Neural cell (in vitro differentiated cells): Measurements from ENCODE around the gene ZFC3H1. TPM values are rescaled to one million over a fixed set of nuclear protein-coding genes. Genes with fewer than 3 reads are reported as not detected.

Source experiments
- H2AFZ ChIP-seq: fragments of 200-600, 300-800 bp; sonication (generic), shearing (Covaris generic); 2 replicates; pipeline ENCODE4 v1.6.0; 2014; ENCODE audit warnings: low read depth, mild to moderate bottlenecking, antibody characterized with exemption, low read length, moderate library complexity
- H3F3A ChIP-seq: fragments of 200-600 bp; shearing (Covaris generic); 2 replicates; pipeline ENCODE4 v1.6.1; 2016; ENCODE audit warnings: mild to moderate bottlenecking, moderate library complexity, mixed read lengths, antibody characterized with exemption, low read length; ENCODE audit not compliant: insufficient read depth, poor library complexity, severe bottlenecking
- H3K27ac ChIP-seq: fragments of 200-600, 300-800 bp; sonication (generic), shearing (Covaris generic); 2 replicates; pipeline ENCODE4 v1.5.1; 2014; ENCODE audit warnings: mild to moderate bottlenecking, low read length, moderate library complexity
- H3K27me3 ChIP-seq: fragments of 300-800, 200-600 bp; sonication (generic), shearing (Covaris generic); 2 replicates; pipeline ENCODE4 v1.6.0; 2014; ENCODE audit warnings: mild to moderate bottlenecking, low read depth, low read length, moderate library complexity; ENCODE audit not compliant: insufficient read depth
- H3K36me3 ChIP-seq: fragments of 300-800, 200-600 bp; sonication (generic), shearing (Covaris generic); 2 replicates; pipeline ENCODE4 v1.5.1; 2014; ENCODE audit warnings: mild to moderate bottlenecking, antibody characterized with exemption, low read length, moderate library complexity; ENCODE audit not compliant: insufficient read depth
- H3K4me2 ChIP-seq: fragments of 300-800, 200-600 bp; sonication (generic), shearing (Covaris generic); 2 replicates; pipeline ENCODE4 v1.6.0; 2014; ENCODE audit warnings: mild to moderate bottlenecking, low read length
- H3K4me3 ChIP-seq: fragments of 300-800, 200-600 bp; sonication (generic), shearing (Covaris generic); 2 replicates; pipeline ENCODE4 v1.5.1; 2014; ENCODE audit warnings: mild to moderate bottlenecking, low read length, moderate library complexity
- H3K79me2 ChIP-seq: fragments of 200-600 bp; shearing (Covaris generic); replicated peaks from 2 replicates; pipeline ENCODE4 v1.6.0; 2014; ENCODE audit warnings: mild to moderate bottlenecking, low read length, moderate library complexity; ENCODE audit not compliant: insufficient read depth
- H3K9ac ChIP-seq: fragments of 300-800, 200-600 bp; sonication (generic), shearing (Covaris generic); 2 replicates; pipeline ENCODE4 v1.6.1; 2016; ENCODE audit warnings: mild to moderate bottlenecking, low read length, mixed read lengths
- H3K9me2 ChIP-seq: fragments of 200-600 bp; shearing (Covaris generic); 2 replicates; pipeline ENCODE4 v1.6.1; 2016; ENCODE audit warnings: mild to moderate bottlenecking, low read length, mixed read lengths; ENCODE audit not compliant: insufficient read depth
- H3K9me3 ChIP-seq: fragments of 200-600, 300-800 bp; sonication (generic), shearing (Covaris generic); 2 replicates; pipeline ENCODE4 v1.6.1; 2016; ENCODE audit warnings: mild to moderate bottlenecking, mixed run types, low read length, moderate library complexity, mixed read lengths
- H4K20me1 ChIP-seq: fragments of 200-600 bp; shearing (Covaris generic); 2 replicates; pipeline ENCODE4 v1.6.1; 2016; ENCODE audit warnings: mild to moderate bottlenecking, mixed run types; ENCODE audit not compliant: insufficient read depth
- EP300 ChIP-seq: fragments of 450-650 bp; conservative IDR thresholded peaks from 2 replicates; pipeline ENCODE4 v1.6.1; 2014; ENCODE audit warnings: antibody characterized with exemption, mild to moderate bottlenecking, moderate library complexity; ENCODE audit not compliant: poor library complexity, severe bottlenecking
- EZH2 ChIP-seq: fragments of 200-600, 300-800 bp; shearing (Covaris generic), sonication (generic); IDR thresholded peaks from 2 replicates; pipeline ENCODE4 v1.6.1; 2014; ENCODE audit warnings: antibody characterized with exemption, low read length, borderline replicate concordance, mild to moderate bottlenecking; ENCODE audit not compliant: insufficient read depth, poor library complexity, severe bottlenecking
- MXI1 ChIP-seq: fragments of 450-650 bp; conservative IDR thresholded peaks from 2 replicates; pipeline ENCODE4 v1.6.1; 2014; ENCODE audit warnings: antibody characterized with exemption, mild to moderate bottlenecking; ENCODE audit not compliant: poor library complexity, severe bottlenecking
- POLR2AphosphoS5 ChIP-seq: IDR thresholded peaks from 2 replicates; pipeline ENCODE4 v1.6.1; 2012
- RAD21 ChIP-seq: fragments of 450-650 bp; conservative IDR thresholded peaks from 2 replicates; pipeline ENCODE4 v1.6.1; 2014; ENCODE audit warnings: antibody characterized with exemption, mild to moderate bottlenecking, moderate library complexity
- SMC3 ChIP-seq: fragments of 450-650 bp; conservative IDR thresholded peaks from 2 replicates; pipeline ENCODE4 v1.6.1; 2014; ENCODE audit warnings: antibody characterized with exemption, mild to moderate bottlenecking, moderate library complexity; ENCODE audit not compliant: poor library complexity
- TAF1 ChIP-seq: IDR thresholded peaks from 2 replicates; pipeline ENCODE4 v1.6.1; 2012; ENCODE audit warnings: low read depth
- polyA plus RNA-seq: library from polyadenylated mRNA; depleted of rRNA; stranded (reverse); fragments of >200 nt; gene quantifications from 2 replicates; pipeline ENCODE4 v1.2.3, GENCODE V29; 2014
- TF ChIP-seq, protein P1 (sequence below): fragments of 450-650 bp; IDR thresholded peaks from 2 replicates; pipeline ENCODE4 v1.5.1; 2014; ENCODE audit warnings: antibody characterized with exemption, mild to moderate bottlenecking, moderate library complexity; ENCODE audit not compliant: poor library complexity, severe bottlenecking
- TF ChIP-seq, protein P2 (sequence below): IDR thresholded peaks from 2 replicates; pipeline ENCODE4 v1.6.1; 2012; ENCODE audit warnings: borderline replicate concordance

ZFC3H1 gene
- polyA plus RNA-seq, 1 donor from 2014 or later, result 45.5 TPM

GRCh38 chr12:71682466-71682865 is 18.8 kb upstream of the ZFC3H1 start:
- H3K79me2 ChIP-seq, result peaks cover 2% of the 10 kb centered on the region
- TF ChIP-seq SMC3, result no peak
- no peak for TF ChIP-seq TAF1
- no peak for TF ChIP-seq RAD21
- no peak overlapping the region for H3K4me3 ChIP-seq
- H3K4me2 ChIP-seq, result no peak overlapping the region
- H3K27ac ChIP-seq, result no peak overlapping the region
- H3K9ac ChIP-seq, result no peak overlapping the region
- no peaks in the 10 kb centered on the region for H3K27me3 ChIP-seq
- no peaks in the 10 kb centered on the region for H3K36me3 ChIP-seq
- H2AFZ ChIP-seq, result no peak overlapping the region
- H3K9me3 ChIP-seq, result no peaks in the 10 kb centered on the region
- H3K9me2 ChIP-seq, result no peaks in the 10 kb centered on the region
- no peaks in the 10 kb centered on the region for H4K20me1 ChIP-seq
- H3F3A ChIP-seq, result no peaks in the 10 kb centered on the region

- Histone ChIP-seq H3K4me2 (no peak overlapping the region), H3K27ac (no peak overlapping the region), H3K9me3 (no peaks in the 10 kb centered on the region), H3K4me3 (no peak overlapping the region), H3K36me3 (no peaks in the 10 kb centered on the region), H3F3A (no peaks in the 10 kb centered on the region), H4K20me1 (no peaks in the 10 kb centered on the region), H3K9ac (no peak overlapping the region), H3K79me2 (no peaks in the 10 kb centered on the region), H3K9me2 (no peaks in the 10 kb centered on the region), H3K27me3 (no peaks in the 10 kb centered on the region), H2AFZ (no peak overlapping the region)
- TF ChIP-seq, protein P1, sequence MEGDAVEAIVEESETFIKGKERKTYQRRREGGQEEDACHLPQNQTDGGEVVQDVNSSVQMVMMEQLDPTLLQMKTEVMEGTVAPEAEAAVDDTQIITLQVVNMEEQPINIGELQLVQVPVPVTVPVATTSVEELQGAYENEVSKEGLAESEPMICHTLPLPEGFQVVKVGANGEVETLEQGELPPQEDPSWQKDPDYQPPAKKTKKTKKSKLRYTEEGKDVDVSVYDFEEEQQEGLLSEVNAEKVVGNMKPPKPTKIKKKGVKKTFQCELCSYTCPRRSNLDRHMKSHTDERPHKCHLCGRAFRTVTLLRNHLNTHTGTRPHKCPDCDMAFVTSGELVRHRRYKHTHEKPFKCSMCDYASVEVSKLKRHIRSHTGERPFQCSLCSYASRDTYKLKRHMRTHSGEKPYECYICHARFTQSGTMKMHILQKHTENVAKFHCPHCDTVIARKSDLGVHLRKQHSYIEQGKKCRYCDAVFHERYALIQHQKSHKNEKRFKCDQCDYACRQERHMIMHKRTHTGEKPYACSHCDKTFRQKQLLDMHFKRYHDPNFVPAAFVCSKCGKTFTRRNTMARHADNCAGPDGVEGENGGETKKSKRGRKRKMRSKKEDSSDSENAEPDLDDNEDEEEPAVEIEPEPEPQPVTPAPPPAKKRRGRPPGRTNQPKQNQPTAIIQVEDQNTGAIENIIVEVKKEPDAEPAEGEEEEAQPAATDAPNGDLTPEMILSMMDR, result no peak
Measured at GRCh38 chr12:71671816-71672215, 8.2 kb upstream of the ZFC3H1 start.

- no peaks in the 10 kb centered on the region for H3K27me3 ChIP-seq
- H3K27ac ChIP-seq, result no peak overlapping the region
- TF ChIP-seq, protein P1, result no peak
- TF ChIP-seq TAF1, result no peak
- TF ChIP-seq MXI1, result no peak
- no peak for TF ChIP-seq EP300
- no peak for TF ChIP-seq RAD21
- TF ChIP-seq, protein P2, sequence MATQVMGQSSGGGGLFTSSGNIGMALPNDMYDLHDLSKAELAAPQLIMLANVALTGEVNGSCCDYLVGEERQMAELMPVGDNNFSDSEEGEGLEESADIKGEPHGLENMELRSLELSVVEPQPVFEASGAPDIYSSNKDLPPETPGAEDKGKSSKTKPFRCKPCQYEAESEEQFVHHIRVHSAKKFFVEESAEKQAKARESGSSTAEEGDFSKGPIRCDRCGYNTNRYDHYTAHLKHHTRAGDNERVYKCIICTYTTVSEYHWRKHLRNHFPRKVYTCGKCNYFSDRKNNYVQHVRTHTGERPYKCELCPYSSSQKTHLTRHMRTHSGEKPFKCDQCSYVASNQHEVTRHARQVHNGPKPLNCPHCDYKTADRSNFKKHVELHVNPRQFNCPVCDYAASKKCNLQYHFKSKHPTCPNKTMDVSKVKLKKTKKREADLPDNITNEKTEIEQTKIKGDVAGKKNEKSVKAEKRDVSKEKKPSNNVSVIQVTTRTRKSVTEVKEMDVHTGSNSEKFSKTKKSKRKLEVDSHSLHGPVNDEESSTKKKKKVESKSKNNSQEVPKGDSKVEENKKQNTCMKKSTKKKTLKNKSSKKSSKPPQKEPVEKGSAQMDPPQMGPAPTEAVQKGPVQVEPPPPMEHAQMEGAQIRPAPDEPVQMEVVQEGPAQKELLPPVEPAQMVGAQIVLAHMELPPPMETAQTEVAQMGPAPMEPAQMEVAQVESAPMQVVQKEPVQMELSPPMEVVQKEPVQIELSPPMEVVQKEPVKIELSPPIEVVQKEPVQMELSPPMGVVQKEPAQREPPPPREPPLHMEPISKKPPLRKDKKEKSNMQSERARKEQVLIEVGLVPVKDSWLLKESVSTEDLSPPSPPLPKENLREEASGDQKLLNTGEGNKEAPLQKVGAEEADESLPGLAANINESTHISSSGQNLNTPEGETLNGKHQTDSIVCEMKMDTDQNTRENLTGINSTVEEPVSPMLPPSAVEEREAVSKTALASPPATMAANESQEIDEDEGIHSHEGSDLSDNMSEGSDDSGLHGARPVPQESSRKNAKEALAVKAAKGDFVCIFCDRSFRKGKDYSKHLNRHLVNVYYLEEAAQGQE, result no peak
- TF ChIP-seq POLR2AphosphoS5, result no peak
- no peak for TF ChIP-seq EZH2
- TF ChIP-seq SMC3, result no peak
- no peaks in the 10 kb centered on the region for H3K36me3 ChIP-seq
- H3F3A ChIP-seq, result no peaks in the 10 kb centered on the region
- no peak overlapping the region for H3K4me2 ChIP-seq
- H3K79me2 ChIP-seq, result peaks cover 3% of the 10 kb centered on the region
- H3K9me2 ChIP-seq, result no peaks in the 10 kb centered on the region
- H4K20me1 ChIP-seq, result no peaks in the 10 kb centered on the region
- no peak overlapping the region for H3K9ac ChIP-seq
- no peaks in the 10 kb centered on the region for H3K9me3 ChIP-seq
- H3K4me3 ChIP-seq, result no peak overlapping the region
- H2AFZ ChIP-seq, result no peak overlapping the region
Measured at GRCh38 chr12:71671311-71671710, 7.7 kb upstream of the ZFC3H1 start.
